Gastroesophageal sphincter (tissue), 2 donors: ENCODE measurements around the gene TJP3.

Experiments used
- POLR2A ChIP-seq, 2 donors: fragments of 450-650 bp; IDR thresholded peaks; one replicate each; pipeline ENCODE4 v1.6.1; 2017; ENCODE audit warnings: antibody characterized with exemption in 2 of 2, mild to moderate bottlenecking in 2 of 2, moderate library complexity in 1 of 2
- POLR2AphosphoS5 ChIP-seq: sonication (generic); formaldehyde crosslinking; IDR thresholded peaks from one replicate; pipeline ENCODE4 v1.6.1; 2017; ENCODE audit warnings: antibody characterized with exemption

DNA sequence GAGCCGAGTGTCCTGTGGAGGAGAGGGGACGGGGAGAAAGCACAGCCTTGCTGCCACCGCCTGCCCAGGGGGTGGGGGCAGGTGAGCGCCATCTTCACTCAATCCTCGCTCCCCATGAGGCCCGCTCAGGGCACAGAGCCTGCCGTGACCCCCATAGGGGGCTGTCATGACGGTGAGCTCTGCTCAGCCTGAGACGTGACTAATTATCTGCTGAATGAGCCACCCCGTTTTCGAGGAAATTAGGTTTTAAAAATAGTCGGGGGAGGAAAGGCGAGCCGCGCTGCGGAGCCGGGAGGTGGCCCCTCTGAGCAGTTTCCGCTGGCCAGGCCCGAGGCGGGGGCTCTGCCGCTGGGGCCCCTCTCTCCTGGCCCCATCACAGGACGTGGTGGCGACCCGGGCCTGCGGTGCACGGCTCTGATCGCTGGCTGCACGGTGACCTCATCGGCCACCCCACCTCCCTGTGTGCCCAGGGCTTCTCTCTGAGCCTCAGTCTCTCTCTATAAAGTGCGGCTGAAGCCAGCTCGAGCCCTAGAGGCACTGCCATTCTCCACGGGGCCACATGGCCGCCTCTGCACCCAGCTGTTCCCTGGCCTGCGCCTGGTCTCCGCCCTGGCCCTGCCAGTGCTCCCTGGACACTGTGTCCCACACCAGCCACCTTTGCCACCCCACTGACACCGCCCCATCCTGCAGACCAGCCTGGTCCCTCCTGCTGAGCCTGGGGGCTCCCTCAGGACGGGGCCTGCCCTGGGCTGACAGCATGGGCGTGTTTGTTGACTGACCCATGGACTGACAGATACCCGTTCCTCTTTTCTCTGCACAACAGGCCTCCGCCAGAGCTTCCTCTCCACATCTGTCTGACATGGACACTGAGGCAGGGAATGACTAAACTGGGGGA is 36.3 kb upstream of the TJP3 start:
- TF ChIP-seq POLR2AphosphoS5 = peak; percentile 65
- no peak for TF ChIP-seq POLR2A (IDR thresholded peaks at IDR 0.05)
